H1 (cell line): ENCODE data around the gene ZNF277.
"Not testable (repeated sequence)": the region's sequence is repeated elsewhere in the genome, so short reads cannot be mapped to it uniquely, and the experiment has no call there.

Experiments used
- CBX5 ChIP-seq: fragments of 300-800, 300-1000 bp; sonication (generic); IDR thresholded peaks from 2 replicates; pipeline ENCODE4 v1.7.1; 2016; ENCODE audit warnings: antibody characterized with exemption, low read length, low read depth
- CTCF ChIP-seq, 3 experiments: IDR thresholded peaks; 1 replicate in 2 of 3; 2 replicates in 1 of 3; pipeline versions ENCODE4 v1.5.1 to v1.6.1; 2011; ENCODE audit warnings: low read length in 3 of 3, mild to moderate bottlenecking in 3 of 3, inconsistent platforms in 2 of 3, low read depth in 1 of 3, moderate library complexity in 1 of 3; ENCODE audit not compliant: insufficient read depth in 1 of 3; ENCODE audit errors: control extremely low read depth in 1 of 3
- EP300 ChIP-seq, 2 experiments: IDR thresholded peaks; 1 replicate in 1 of 2; 2 replicates in 1 of 2; pipeline ENCODE4 v1.6.1; 2011 to 2012; ENCODE audit warnings: low read depth in 2 of 2, low read length in 2 of 2, mild to moderate bottlenecking in 2 of 2, borderline replicate concordance in 1 of 2, inconsistent platforms in 1 of 2, moderate library complexity in 1 of 2
- EZH2 ChIP-seq: fragments of 200-600 bp; sonication (generic); IDR thresholded peaks from 2 replicates; pipeline ENCODE4 v1.7.1; 2012; ENCODE audit warnings: low read depth, mild to moderate bottlenecking, moderate library complexity, low read length, inconsistent platforms; ENCODE audit not compliant: severe bottlenecking
- JUND ChIP-seq: IDR thresholded peaks from 2 replicates; pipeline ENCODE4 v1.6.1; 2011; ENCODE audit warnings: mild to moderate bottlenecking, improper control_type of control experiment, low read length
- MAFK ChIP-seq: IDR thresholded peaks from 2 replicates; pipeline ENCODE4 v1.6.1; 2012; ENCODE audit warnings: low read depth, mild to moderate bottlenecking, improper control_type of control experiment, low read length
- NANOG ChIP-seq: IDR thresholded peaks from 2 replicates; pipeline ENCODE4 v1.6.1; 2011; ENCODE audit warnings: low read length, low read depth, mild to moderate bottlenecking, inconsistent platforms; ENCODE audit not compliant: insufficient read depth, poor library complexity, severe bottlenecking
- POLR2A ChIP-seq, 2 experiments: IDR thresholded peaks; 1 replicate in 1 of 2; 2 replicates in 1 of 2; pipeline ENCODE4 v1.6.1; 2011; ENCODE audit warnings: low read depth in 2 of 2, low read length in 2 of 2, mild to moderate bottlenecking in 2 of 2; ENCODE audit errors: control extremely low read depth in 1 of 2
- POLR2AphosphoS5 ChIP-seq: IDR thresholded peaks from 2 replicates; pipeline ENCODE4 v1.6.1; 2011; ENCODE audit warnings: low read depth, low read length
- SP2 ChIP-seq: IDR thresholded peaks from 2 replicates; pipeline ENCODE4 v1.6.1; 2012; ENCODE audit warnings: mild to moderate bottlenecking, low read length, inconsistent platforms
- TEAD4 ChIP-seq: IDR thresholded peaks from 2 replicates; pipeline ENCODE4 v1.6.1; 2012; ENCODE audit warnings: low read depth, low read length, inconsistent platforms, mixed read lengths

GRCh38 chr7:112249967-112250366 is 43.5 kb downstream of the ZNF277 start:
- TF ChIP-seq POLR2A (IDR thresholded peaks at IDR 0.05; ENCODE audit: control extremely low read depth in 1 of 2, low read depth in 2 of 2, low read length in 2 of 2); JUND; CTCF (IDR thresholded peaks at IDR 0.05; ENCODE audit: control extremely low read depth in 1 of 3, insufficient read depth in 1 of 3, low read depth in 1 of 3, low read length in 3 of 3); CBX5; MAFK; TEAD4; SP2; NANOG; EZH2: not testable (repeated sequence)
- TF ChIP-seq POLR2AphosphoS5, result 0 out of 2 replicates have a peak, but pooled peaks have one; percentile 27
- 0 out of 3 replicates have a peak, but pooled peaks of 1 of the 2 experiments have one; percentile 34 for TF ChIP-seq EP300 (IDR thresholded peaks at IDR 0.05; ENCODE audit: borderline replicate concordance in 1 of 2, low read depth in 2 of 2, low read length in 2 of 2)
